ENCODE results near the gene EDEM2. TPM values are rescaled to one million over a fixed set of nuclear protein-coding genes. Genes with fewer than 3 reads are reported as not detected.
"Not testable (repeated sequence)": the region's sequence is repeated elsewhere in the genome, so short reads cannot be mapped to it uniquely, and the experiment has no call there.

The EDEM2 gene
- total RNA-seq, 1 experiment from 2014 or later, result 23.6 TPM

DNA sequence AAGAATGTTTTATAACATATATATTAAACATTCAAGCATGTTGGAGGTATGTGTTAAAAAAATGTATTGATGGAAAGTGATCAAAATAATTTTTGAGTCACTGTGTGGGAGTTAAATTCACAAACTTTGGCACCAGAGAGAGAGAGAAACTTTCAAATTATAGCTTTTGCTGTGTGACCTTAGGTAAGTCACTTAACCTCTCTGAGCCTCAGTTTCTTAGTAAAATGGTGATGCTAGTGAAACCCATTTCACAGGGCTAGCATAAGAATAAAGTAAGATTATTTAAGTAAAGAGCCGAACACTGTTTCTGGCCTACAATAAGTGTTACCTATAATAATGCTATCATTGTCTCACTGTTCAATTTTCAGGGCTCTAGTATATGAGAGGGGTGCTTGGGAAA lies 20.7 kb upstream of the EDEM2 start:
- intact Hi-C loops (cut with micrococcal nuclease), result no loop called here
- DNase-seq (ENCODE audit: unreplicated experiment), result no peak
- peaks cover 5% of the 10 kb centered on the region for H3K27me3 Mint-ChIP-seq (ENCODE audit: insufficient read depth, unreplicated experiment)
- no peak overlapping the region for H3K4me3 Mint-ChIP-seq (ENCODE audit: unreplicated experiment)
- POLR2A ChIA-PET, result interaction anchor here (1.5 kb wide), 1 partner anchor 21 kb away, joined by 8 read pairs; the partner anchor contains the start of gene EDEM2
- no peak for TF ChIP-seq CTCF (IDR thresholded peaks at IDR 0.05; ENCODE audit: unreplicated experiment)
- no peak overlapping the region for H3K27ac Mint-ChIP-seq (ENCODE audit: low read depth, unreplicated experiment)
- H3K4me1 Mint-ChIP-seq (ENCODE audit: insufficient read depth, unreplicated experiment), result peaks cover 16% of the 10 kb centered on the region
- CTCF ChIA-PET, result interaction anchor here (0.7 to 0.9 kb wide), 6 partner anchors 23 to 1105 kb away, joined by 3 read pairs; no protein-coding TSS in a partner anchor
- no peaks in the 10 kb centered on the region for H3K36me3 Mint-ChIP-seq (ENCODE audit: insufficient read depth, unreplicated experiment)
- H3K9me3 Mint-ChIP-seq (ENCODE audit: unreplicated experiment), result peaks cover 3% of the 10 kb centered on the region
- BruUV-seq (replicated peaks), result no TSS peak

DNA sequence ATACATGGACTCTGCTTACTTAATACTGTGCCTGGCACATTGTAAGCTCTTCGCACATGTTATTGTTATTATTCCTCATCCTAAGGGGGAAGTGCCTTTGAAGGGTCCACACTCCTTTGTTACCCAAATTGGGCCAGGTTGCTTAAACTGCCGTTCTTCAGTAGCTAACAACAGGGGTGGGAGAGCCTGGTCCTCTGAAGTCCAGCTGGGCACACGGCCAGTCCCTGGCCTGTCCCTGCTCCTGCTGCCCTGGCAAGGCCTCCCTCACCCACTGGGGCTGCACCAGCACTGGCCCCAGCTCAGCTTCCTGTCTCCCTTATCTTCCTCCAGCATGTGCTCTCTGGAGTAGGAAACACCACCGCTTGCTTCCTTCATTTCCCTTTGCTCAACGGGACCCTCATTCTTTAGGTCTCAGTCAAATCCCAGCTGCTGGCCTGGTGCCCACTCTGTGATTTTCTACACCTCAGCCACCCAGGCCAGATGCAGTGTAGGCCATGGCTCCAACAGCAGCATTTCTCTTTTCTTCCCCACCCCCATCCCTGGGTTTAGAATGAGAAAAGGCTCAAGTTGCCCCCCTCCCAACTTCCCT lies 19.2 kb upstream of the EDEM2 start:
- H3K4me1 Mint-ChIP-seq (ENCODE audit: insufficient read depth, unreplicated experiment), result peaks cover 1% of the 10 kb centered on the region
- H3K27ac Mint-ChIP-seq (ENCODE audit: low read depth, unreplicated experiment), result peak overlapping the region; percentile 46
- peaks cover 11% of the 10 kb centered on the region for H3K27me3 Mint-ChIP-seq (ENCODE audit: insufficient read depth, unreplicated experiment)
- intact Hi-C loops (cut with micrococcal nuclease), result no loop called here
- no peak for TF ChIP-seq CTCF (IDR thresholded peaks at IDR 0.05; ENCODE audit: unreplicated experiment)
- ChIA-PET CTCF (interaction anchor here (0.5 to 1.3 kb wide), 6 partner anchors 11 to 853 kb away, joined by 3 to 6 read pairs (median 4); no protein-coding TSS in a partner anchor), POLR2A (interaction anchor here (1.5 kb wide), 1 partner anchor 19 kb away, joined by 12 read pairs; the partner anchor contains the start of gene EDEM2)
- H3K9me3 Mint-ChIP-seq (ENCODE audit: unreplicated experiment), result peaks cover 7% of the 10 kb centered on the region
- no peak overlapping the region for H3K4me3 Mint-ChIP-seq (ENCODE audit: unreplicated experiment)
- H3K36me3 Mint-ChIP-seq (ENCODE audit: insufficient read depth, unreplicated experiment), result no peaks in the 10 kb centered on the region
- DNase-seq (ENCODE audit: unreplicated experiment), result no peak
- BruUV-seq (replicated peaks), result no TSS peak

DNA sequence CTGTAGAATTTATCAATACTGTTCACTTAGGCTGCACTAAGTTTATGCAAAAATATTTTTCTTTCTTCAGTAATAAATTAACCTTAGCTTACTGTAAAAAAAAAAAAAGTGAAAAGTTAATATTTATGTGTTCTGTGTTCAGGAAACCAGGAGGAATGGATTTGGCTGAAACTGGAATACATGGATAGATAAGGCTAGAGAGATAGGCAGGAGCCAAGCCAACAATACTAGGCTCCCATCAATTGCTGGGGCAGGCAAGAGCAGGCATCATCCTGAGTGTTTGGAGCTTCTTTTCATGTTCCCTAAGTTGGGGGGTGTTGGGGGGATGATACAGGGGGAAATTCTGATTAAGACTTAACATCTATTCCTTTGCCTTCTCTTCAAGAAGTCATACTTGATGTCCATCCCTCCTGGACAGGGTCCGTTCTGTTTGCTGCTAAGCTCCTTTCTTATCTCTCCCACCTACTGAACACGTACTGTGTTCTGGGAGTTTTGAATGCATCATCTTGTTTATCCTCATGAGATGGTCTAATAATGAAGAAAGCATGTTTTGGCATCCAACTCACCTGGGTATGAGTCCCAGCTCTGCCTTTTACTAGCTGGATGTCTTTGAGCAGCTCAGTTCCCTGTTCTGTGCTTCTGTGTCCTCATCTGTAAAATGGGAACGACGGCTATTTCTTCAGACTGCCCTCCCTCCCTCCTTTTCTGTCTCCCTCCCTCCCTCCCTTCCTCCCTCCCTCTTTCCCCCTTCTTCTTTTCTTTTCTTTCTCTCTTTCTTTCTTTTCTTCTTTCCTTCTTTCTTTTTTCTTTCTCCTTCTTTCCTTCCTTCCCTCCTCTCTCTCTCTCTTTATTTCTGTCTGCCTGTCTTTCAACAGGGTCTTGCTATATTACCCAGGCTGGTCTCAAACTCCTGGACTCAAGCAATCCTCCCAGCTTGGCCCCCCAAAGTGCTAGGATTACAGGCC lies 18.4 kb upstream of the EDEM2 start:
- no peak overlapping the region for H3K27ac Mint-ChIP-seq (ENCODE audit: low read depth, unreplicated experiment)
- BruUV-seq (replicated peaks), result no TSS peak
- DNase-seq (ENCODE audit: unreplicated experiment), result no peak
- H3K36me3 Mint-ChIP-seq (ENCODE audit: insufficient read depth, unreplicated experiment), result no peaks in the 10 kb centered on the region
- H3K27me3 Mint-ChIP-seq (ENCODE audit: insufficient read depth, unreplicated experiment), result peaks cover 11% of the 10 kb centered on the region
- H3K4me3 Mint-ChIP-seq (ENCODE audit: unreplicated experiment), result no peak overlapping the region
- ChIA-PET POLR2A (interaction anchor here (0.6 to 1.5 kb wide), 3 partner anchors 18 to 259 kb away, joined by 3 to 12 read pairs (median 3); partner anchors contain the start of gene EDEM2), CTCF (interaction anchor here (0.5 to 1.3 kb wide), 5 partner anchors 10 to 103 kb away, joined by 3 to 6 read pairs (median 4); no protein-coding TSS in a partner anchor)
- TF ChIP-seq CTCF (IDR thresholded peaks at IDR 0.05; ENCODE audit: unreplicated experiment), result no peak
- no peaks in the 10 kb centered on the region for H3K4me1 Mint-ChIP-seq (ENCODE audit: insufficient read depth, unreplicated experiment)
- intact Hi-C loops (cut with micrococcal nuclease), result no loop called here
- H3K9me3 Mint-ChIP-seq (ENCODE audit: unreplicated experiment), result peaks cover 7% of the 10 kb centered on the region

DNA sequence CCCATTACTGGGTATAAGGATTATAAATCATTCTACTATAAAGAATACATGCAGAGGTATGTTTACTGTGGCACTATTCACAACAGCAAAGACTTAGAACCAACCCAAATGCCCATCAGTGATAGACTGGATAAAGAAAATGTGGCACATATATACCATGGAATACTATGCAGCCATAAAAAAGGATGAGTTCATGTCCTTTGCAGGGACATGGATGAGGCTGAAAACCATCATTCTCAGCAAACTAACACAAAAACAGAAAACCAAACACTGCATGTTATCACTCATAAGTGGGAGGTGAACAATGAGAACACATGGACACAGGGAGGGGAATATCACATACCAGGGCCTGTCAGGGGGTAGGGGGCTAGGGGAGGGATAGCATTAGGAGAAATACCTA lies 17.4 kb upstream of the EDEM2 start:
- H3K27ac Mint-ChIP-seq (ENCODE audit: low read depth, unreplicated experiment); H3K36me3 Mint-ChIP-seq (ENCODE audit: insufficient read depth, unreplicated experiment); H3K4me1 Mint-ChIP-seq (ENCODE audit: insufficient read depth, unreplicated experiment); CTCF ChIA-PET; DNase-seq (ENCODE audit: unreplicated experiment); H3K9me3 Mint-ChIP-seq (ENCODE audit: unreplicated experiment); intact Hi-C loops (cut with micrococcal nuclease); BruUV-seq (replicated peaks); H3K4me3 Mint-ChIP-seq (ENCODE audit: unreplicated experiment): not testable (repeated sequence)
- POLR2A ChIA-PET, result interaction anchor here (0.6 to 1.5 kb wide), 3 partner anchors 17 to 258 kb away, joined by 3 to 12 read pairs (median 3); partner anchors contain the start of gene EDEM2
- H3K27me3 Mint-ChIP-seq (ENCODE audit: insufficient read depth, unreplicated experiment), result peaks cover 11% of the 10 kb centered on the region

- H3K4me3 Mint-ChIP-seq (ENCODE audit: unreplicated experiment); CTCF ChIA-PET; H3K27ac Mint-ChIP-seq (ENCODE audit: low read depth, unreplicated experiment); H3K9me3 Mint-ChIP-seq (ENCODE audit: unreplicated experiment); H3K4me1 Mint-ChIP-seq (ENCODE audit: insufficient read depth, unreplicated experiment); H3K36me3 Mint-ChIP-seq (ENCODE audit: insufficient read depth, unreplicated experiment); intact Hi-C loops (cut with micrococcal nuclease); BruUV-seq (replicated peaks); DNase-seq (ENCODE audit: unreplicated experiment): not testable (repeated sequence)
- POLR2A ChIA-PET, result interaction anchor here (0.9 to 1.6 kb wide), 2 partner anchors 11 to 13 kb away, joined by 3 read pairs; no protein-coding TSS in a partner anchor
- H3K27me3 Mint-ChIP-seq (ENCODE audit: insufficient read depth, unreplicated experiment), result peaks cover 11% of the 10 kb centered on the region
Observed at GRCh38 chr20:35160341-35160740, 13.2 kb upstream of the EDEM2 start.

Measured in MCF 10A (cell line).